ENCODE data around the gene LSMEM2. TPM values are rescaled to one million over a fixed set of nuclear protein-coding genes. Genes with fewer than 3 reads are reported as not detected.
"Not testable (repeated sequence)": the region's sequence is repeated elsewhere in the genome, so short reads cannot be mapped to it uniquely, and the experiment has no call there.

Gene LSMEM2
- total RNA-seq, 1 donor from 2014 or later, result not detected

DNA sequence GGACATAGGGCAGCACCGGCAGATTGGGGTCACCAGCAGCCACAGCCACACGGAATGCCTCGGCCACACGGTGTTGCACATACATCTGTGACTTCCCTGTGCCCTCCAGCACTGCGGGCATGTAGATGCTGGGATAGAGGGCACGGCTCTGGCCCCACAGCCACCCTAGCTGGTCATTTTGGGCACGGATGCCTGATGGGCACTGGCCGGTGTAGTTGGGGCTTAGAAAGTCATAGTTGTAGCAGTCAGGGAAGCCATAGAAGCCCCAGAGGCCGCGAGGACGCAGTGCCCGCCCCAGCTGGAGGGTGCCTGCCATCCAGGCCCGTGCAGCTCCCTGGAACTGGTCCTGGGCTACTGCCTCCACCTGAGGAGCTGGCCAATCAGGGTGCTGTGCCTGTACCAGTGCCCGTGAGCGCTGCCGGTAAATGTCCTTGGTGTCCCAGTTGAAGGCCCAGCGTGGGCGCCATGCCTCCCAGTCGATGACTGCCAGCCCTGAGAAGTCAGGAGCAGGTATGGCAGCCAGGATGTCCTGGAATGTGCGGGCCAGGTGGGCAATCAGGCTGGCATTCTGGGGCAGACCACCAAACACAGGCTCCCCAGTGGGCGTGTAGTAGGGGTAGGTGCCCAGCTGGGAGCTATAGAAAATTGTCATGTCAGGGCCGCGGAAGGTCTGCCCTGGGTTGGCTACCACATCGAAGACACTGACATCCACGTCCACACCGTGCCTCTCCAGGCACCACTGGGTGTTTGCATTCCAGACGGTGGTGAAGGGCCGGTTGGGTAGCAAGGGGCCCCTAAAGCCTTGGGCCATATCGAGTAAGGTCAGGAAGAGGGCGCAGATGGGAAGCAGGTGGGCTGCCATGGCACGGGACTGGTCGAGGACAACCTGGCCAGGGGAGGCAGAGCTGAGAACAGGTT lies 23.5 kb downstream of the LSMEM2 start:
- no peaks in the 10 kb centered on the region for H3K9me3 Mint-ChIP-seq (ENCODE audit: low read depth)
- TF ChIP-seq, protein P1, sequence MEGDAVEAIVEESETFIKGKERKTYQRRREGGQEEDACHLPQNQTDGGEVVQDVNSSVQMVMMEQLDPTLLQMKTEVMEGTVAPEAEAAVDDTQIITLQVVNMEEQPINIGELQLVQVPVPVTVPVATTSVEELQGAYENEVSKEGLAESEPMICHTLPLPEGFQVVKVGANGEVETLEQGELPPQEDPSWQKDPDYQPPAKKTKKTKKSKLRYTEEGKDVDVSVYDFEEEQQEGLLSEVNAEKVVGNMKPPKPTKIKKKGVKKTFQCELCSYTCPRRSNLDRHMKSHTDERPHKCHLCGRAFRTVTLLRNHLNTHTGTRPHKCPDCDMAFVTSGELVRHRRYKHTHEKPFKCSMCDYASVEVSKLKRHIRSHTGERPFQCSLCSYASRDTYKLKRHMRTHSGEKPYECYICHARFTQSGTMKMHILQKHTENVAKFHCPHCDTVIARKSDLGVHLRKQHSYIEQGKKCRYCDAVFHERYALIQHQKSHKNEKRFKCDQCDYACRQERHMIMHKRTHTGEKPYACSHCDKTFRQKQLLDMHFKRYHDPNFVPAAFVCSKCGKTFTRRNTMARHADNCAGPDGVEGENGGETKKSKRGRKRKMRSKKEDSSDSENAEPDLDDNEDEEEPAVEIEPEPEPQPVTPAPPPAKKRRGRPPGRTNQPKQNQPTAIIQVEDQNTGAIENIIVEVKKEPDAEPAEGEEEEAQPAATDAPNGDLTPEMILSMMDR (IDR thresholded peaks at IDR 0.05), result no peak
- no peak for DNase-seq (ENCODE audit: low spot score)
- no peak overlapping the region for H3K4me3 Mint-ChIP-seq (ENCODE audit: unreplicated experiment)
- H3K27ac Mint-ChIP-seq (ENCODE audit: unreplicated experiment), result no peak overlapping the region
- H3K4me1 Mint-ChIP-seq (ENCODE audit: low read depth), result peaks cover 24% of the 10 kb centered on the region
- no peaks in the 10 kb centered on the region for H3K27me3 Mint-ChIP-seq (ENCODE audit: low read depth)
- H3K36me3 Mint-ChIP-seq (ENCODE audit: low read depth), result no peaks in the 10 kb centered on the region

DNA sequence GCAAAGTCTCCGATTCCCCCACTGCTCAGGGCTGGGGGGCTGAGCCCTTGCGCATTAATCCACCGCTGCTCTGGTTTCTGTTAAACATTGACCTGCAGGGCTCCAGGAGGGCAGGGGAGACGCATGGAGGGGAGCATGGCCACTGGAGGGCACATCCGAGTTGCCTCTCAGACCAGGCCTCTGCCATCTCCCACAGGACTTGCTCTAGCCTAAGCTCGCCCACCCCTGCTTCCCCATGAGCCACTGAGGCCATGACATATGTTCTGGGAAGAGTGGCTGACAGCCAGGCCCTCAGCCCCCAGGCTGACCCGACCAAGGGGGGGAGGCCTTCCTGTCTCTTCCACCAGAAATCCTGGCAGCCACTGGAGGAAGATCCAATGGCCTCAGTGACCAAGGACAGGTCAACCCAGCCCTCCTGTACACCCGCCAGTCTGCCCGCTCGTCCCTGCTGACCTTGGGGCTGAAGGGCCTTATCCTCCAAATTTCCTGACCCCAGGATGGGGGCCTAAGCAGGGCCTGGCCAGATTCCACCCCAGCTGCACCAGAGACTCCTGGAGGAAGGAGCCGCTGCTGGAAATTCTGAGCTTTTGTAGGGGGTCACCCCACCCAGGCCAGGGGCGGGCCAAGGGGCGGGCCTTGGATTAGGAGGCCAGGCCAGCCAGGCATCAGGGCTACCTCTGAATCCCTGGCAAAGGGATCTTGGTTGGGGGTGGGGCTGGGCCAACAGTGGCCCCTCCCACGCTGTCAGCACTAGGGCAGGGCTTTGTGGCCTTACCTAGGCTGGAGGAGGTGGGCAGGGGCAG lies 24.3 kb downstream of the LSMEM2 start, which contains the start of gene HYAL1:
HYAL1 (minus strand) TSS at position 562 of the 803 bp plus-strand sequence. CDS start 618 bp downstream, outside the sequence.
- Mint-ChIP-seq H3K27me3 (ENCODE audit: low read depth) (no peaks in the 10 kb centered on the region), H3K4me3 (ENCODE audit: unreplicated experiment) (no peak within 1 kb of the TSS), H3K36me3 (ENCODE audit: low read depth) (no peaks in the 10 kb centered on the region), H3K4me1 (ENCODE audit: low read depth) (peaks cover 20% of the 10 kb centered on the region), H3K27ac (ENCODE audit: unreplicated experiment) (no peak within 1 kb of the TSS), H3K9me3 (ENCODE audit: low read depth) (no peaks in the 10 kb centered on the region)
- no peak for DNase-seq (ENCODE audit: low spot score)
- TF ChIP-seq, protein P1 (IDR thresholded peaks at IDR 0.05), result no peak

DNA sequence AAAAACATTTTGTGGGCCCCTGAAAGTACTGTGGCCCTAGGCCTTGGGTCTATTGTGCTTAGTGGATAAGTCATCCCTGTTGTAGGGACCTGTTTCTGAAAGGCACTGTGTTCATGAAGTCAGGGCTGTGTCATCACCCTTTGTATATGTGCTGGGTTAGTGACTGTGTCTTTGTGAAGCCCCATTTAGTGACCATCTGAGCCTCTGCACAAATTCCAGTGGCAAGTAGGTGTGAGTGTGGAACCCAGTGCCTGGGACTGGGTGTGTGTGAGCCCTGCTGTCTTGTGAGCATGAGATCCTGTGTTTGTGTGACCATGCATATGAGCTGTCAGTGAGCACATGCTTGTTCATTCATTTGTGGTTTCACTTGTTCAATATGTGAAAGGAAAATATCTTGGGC lies 25.7 kb downstream of the LSMEM2 start:
- peaks cover 14% of the 10 kb centered on the region for H3K4me1 Mint-ChIP-seq (ENCODE audit: low read depth)
- no peaks in the 10 kb centered on the region for H3K27me3 Mint-ChIP-seq (ENCODE audit: low read depth)
- no peak overlapping the region for H3K27ac Mint-ChIP-seq (ENCODE audit: unreplicated experiment)
- TF ChIP-seq, protein P1 (IDR thresholded peaks at IDR 0.05), result no peak
- no peaks in the 10 kb centered on the region for H3K9me3 Mint-ChIP-seq (ENCODE audit: low read depth)
- H3K4me3 Mint-ChIP-seq (ENCODE audit: unreplicated experiment), result no peak overlapping the region
- H3K36me3 Mint-ChIP-seq (ENCODE audit: low read depth), result no peaks in the 10 kb centered on the region
- DNase-seq (ENCODE audit: low spot score), result no peak

DNA sequence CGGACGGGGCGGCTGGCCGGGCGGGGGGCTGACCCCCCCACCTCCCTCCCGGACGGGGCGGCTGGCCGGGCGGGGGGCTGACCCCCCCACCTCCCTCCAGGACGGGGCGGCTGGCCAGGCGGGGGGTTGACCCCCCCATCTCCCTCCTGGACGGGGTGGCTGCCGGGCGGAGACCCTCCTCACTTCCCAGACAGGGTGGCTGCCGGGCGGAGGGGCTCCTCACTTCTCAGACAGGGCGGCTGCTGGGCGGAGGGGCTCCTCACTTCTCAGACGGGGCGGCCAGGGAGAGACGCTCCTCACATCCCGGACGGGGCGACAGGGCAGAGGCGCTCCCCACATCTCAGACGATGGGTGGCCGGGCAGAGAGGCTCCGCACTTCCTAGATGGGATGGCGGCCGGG lies 33.2 kb downstream of the LSMEM2 start:
- H3K27ac Mint-ChIP-seq (ENCODE audit: unreplicated experiment); DNase-seq (ENCODE audit: low spot score); H3K27me3 Mint-ChIP-seq (ENCODE audit: low read depth); H3K9me3 Mint-ChIP-seq (ENCODE audit: low read depth); H3K4me3 Mint-ChIP-seq (ENCODE audit: unreplicated experiment); H3K36me3 Mint-ChIP-seq (ENCODE audit: low read depth); H3K4me1 Mint-ChIP-seq (ENCODE audit: low read depth): not testable (repeated sequence)

DNA sequence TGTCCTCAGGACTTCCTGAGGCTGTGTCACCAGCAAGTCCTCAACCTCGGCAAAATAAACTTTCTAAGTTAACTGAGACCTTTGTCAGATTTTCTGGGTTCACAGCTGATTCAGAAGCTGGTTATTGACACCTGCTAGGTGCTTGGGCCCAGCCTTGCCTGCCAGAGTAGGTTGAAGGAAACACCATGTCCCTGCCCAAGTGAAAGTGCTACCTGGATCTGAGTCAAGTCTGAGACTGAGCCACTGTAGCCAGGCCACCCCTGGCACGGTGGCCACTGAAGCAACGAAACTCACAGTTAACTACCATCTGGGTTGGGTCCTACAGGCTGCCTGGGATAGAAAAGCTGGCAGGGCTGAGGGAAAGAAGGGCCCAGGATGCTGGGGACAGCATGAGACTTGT lies 35.5 kb downstream of the LSMEM2 start:
- peaks cover 8% of the 10 kb centered on the region for H3K36me3 Mint-ChIP-seq (ENCODE audit: low read depth)
- peaks cover 24% of the 10 kb centered on the region for H3K4me1 Mint-ChIP-seq (ENCODE audit: low read depth)
- TF ChIP-seq, protein P1 (IDR thresholded peaks at IDR 0.05), result no peak
- no peaks in the 10 kb centered on the region for H3K27me3 Mint-ChIP-seq (ENCODE audit: low read depth)
- H3K9me3 Mint-ChIP-seq (ENCODE audit: low read depth), result no peaks in the 10 kb centered on the region
- H3K27ac Mint-ChIP-seq (ENCODE audit: unreplicated experiment), result no peak overlapping the region
- no peak overlapping the region for H3K4me3 Mint-ChIP-seq (ENCODE audit: unreplicated experiment)
- DNase-seq (ENCODE audit: low spot score), result no peak
